Measurements from ENCODE around the gene KIFBP.
"Not testable (repeated sequence)": the region's sequence is repeated elsewhere in the genome, so short reads cannot be mapped to it uniquely, and the experiment has no call there.

The KIFBP gene

DNA sequence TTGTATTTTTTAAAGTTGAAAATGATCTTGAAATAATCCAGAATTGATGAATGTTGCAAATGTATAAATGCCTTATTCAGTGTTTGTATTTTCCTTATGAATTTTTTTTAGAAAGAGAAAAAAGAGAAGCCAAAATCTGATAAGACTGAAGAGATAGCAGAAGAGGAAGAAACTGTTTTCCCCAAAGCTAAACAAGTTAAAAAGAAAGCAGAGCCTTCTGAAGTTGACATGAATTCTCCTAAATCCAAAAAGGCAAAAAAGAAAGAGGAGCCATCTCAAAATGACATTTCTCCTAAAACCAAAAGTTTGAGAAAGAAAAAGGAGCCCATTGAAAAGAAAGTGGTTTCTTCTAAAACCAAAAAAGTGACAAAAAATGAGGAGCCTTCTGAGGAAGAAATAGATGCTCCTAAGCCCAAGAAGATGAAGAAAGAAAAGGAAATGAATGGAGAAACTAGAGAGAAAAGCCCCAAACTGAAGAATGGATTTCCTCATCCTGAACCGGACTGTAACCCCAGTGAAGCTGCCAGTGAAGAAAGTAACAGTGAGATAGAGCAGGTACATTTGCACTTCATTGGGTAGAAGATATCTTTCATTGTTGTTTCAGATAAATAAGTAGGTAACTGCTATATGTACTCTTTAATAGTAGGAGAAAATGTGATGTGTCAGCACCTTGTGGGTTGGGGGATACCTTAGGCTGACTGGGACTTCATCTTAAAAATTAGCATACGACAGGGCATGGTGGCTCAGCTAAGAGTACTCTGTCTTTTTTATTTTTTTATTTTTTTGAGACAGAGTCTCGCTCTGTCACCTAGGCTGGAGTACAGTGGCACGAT, 28.7 kb upstream of the KIFBP start:
- no peaks in the 10 kb centered on the region for H3K27me3 ChIP-seq (ENCODE audit: insufficient read depth, low read depth)
- no peak overlapping the region for H3K9ac ChIP-seq
- peaks cover 21% of the 10 kb centered on the region; the same call in 1 of the 2 replicates for H3K36me3 ChIP-seq (ENCODE audit: insufficient read depth)
- H4K20me1 ChIP-seq (ENCODE audit: insufficient read depth) = peaks cover 50% of the 10 kb centered on the region
- H2AFZ ChIP-seq (ENCODE audit: low read depth) = no peak overlapping the region
- H3K27ac ChIP-seq = no peak overlapping the region
- H3K4me1 ChIP-seq (ENCODE audit: low read depth, poor library complexity, severe bottlenecking) = peaks cover 33% of the 10 kb centered on the region
- H3K4me2 ChIP-seq = peak overlapping the region; percentile 5; the same call in 1 of the 2 replicates
- TF ChIP-seq, protein P1, sequence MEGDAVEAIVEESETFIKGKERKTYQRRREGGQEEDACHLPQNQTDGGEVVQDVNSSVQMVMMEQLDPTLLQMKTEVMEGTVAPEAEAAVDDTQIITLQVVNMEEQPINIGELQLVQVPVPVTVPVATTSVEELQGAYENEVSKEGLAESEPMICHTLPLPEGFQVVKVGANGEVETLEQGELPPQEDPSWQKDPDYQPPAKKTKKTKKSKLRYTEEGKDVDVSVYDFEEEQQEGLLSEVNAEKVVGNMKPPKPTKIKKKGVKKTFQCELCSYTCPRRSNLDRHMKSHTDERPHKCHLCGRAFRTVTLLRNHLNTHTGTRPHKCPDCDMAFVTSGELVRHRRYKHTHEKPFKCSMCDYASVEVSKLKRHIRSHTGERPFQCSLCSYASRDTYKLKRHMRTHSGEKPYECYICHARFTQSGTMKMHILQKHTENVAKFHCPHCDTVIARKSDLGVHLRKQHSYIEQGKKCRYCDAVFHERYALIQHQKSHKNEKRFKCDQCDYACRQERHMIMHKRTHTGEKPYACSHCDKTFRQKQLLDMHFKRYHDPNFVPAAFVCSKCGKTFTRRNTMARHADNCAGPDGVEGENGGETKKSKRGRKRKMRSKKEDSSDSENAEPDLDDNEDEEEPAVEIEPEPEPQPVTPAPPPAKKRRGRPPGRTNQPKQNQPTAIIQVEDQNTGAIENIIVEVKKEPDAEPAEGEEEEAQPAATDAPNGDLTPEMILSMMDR (conservative IDR thresholded peaks at IDR 0.05; ENCODE audit: low read depth, low read length) = no peak
- peaks cover 88% of the 10 kb centered on the region for H3K79me2 ChIP-seq (ENCODE audit: insufficient read depth, low read depth)
- H3K4me3 ChIP-seq (IDR thresholded peaks at IDR 0.05; ENCODE audit: insufficient read depth, low read depth, low read length) = no peak overlapping the region

DNA sequence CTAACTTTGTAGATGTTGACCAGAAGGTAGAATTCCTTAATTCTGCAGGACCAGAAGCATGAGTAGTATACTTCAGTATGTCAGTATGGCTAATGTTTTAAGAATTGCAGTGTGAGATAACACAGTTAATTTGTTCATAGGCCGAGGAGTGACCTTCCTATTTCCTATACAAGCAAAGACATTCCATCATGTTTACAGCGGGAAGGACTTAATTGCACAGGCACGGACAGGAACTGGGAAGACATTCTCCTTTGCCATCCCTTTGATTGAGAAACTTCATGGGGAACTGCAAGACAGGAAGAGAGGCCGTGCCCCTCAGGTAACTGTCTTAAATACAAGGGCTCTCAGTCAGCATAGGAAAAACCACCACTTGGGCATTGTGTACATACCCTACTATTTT, 25.5 kb upstream of the KIFBP start:
- Histone ChIP-seq H3K79me2 (ENCODE audit: insufficient read depth, low read depth) (peaks cover 87% of the 10 kb centered on the region), H3K4me2 (no peak overlapping the region), H2AFZ (ENCODE audit: low read depth) (no peak overlapping the region), H3K27ac (no peak overlapping the region), H3K4me3 (IDR thresholded peaks at IDR 0.05; ENCODE audit: insufficient read depth, low read depth, low read length) (no peak overlapping the region), H3K27me3 (ENCODE audit: insufficient read depth, low read depth) (no peaks in the 10 kb centered on the region), H3K4me1 (ENCODE audit: low read depth, poor library complexity, severe bottlenecking) (peaks cover 25% of the 10 kb centered on the region), H4K20me1 (ENCODE audit: insufficient read depth) (peaks cover 45% of the 10 kb centered on the region), H3K9ac (no peak overlapping the region), H3K36me3 (ENCODE audit: insufficient read depth) (peaks cover 28% of the 10 kb centered on the region; the same call in 1 of the 2 replicates)
- TF ChIP-seq, protein P1 (conservative IDR thresholded peaks at IDR 0.05; ENCODE audit: low read depth, low read length) = no peak

DNA sequence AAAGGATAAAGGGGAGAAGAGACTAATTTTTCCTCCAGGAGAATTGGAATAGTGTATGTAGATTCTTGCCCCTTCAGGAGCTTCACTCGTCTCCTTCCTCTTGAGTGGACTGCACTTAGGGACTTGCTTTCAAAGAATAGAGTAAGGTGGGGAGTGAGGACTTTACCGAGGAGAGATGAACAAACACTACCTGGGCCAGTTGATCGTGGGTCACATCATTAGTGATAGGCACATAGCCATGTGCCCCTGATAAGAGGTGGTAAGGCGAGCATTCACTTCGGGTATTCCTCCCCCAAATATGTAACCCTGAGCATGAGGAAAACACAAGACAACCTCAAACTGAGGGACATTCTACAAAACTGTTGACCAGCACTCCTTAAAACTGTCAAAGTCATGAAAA, 14.6 kb upstream of the KIFBP start:
- no peak overlapping the region for H3K9ac ChIP-seq
- no peaks in the 10 kb centered on the region for H3K4me1 ChIP-seq (ENCODE audit: low read depth, poor library complexity, severe bottlenecking)
- peaks cover 48% of the 10 kb centered on the region; the same call in 1 of the 2 replicates for H3K36me3 ChIP-seq (ENCODE audit: insufficient read depth)
- H3K27ac ChIP-seq = no peak overlapping the region
- H3K79me2 ChIP-seq (ENCODE audit: insufficient read depth, low read depth) = peaks cover 36% of the 10 kb centered on the region; the same call in 1 of the 2 replicates
- H3K4me3 ChIP-seq (IDR thresholded peaks at IDR 0.05; ENCODE audit: insufficient read depth, low read depth, low read length) = no peak overlapping the region
- peaks cover 3% of the 10 kb centered on the region for H4K20me1 ChIP-seq (ENCODE audit: insufficient read depth)
- TF ChIP-seq, protein P1 (conservative IDR thresholded peaks at IDR 0.05; ENCODE audit: low read depth, low read length) = no peak
- H3K27me3 ChIP-seq (ENCODE audit: insufficient read depth, low read depth) = no peaks in the 10 kb centered on the region
- H2AFZ ChIP-seq (ENCODE audit: low read depth) = no peak overlapping the region
- no peak overlapping the region for H3K4me2 ChIP-seq

DNA sequence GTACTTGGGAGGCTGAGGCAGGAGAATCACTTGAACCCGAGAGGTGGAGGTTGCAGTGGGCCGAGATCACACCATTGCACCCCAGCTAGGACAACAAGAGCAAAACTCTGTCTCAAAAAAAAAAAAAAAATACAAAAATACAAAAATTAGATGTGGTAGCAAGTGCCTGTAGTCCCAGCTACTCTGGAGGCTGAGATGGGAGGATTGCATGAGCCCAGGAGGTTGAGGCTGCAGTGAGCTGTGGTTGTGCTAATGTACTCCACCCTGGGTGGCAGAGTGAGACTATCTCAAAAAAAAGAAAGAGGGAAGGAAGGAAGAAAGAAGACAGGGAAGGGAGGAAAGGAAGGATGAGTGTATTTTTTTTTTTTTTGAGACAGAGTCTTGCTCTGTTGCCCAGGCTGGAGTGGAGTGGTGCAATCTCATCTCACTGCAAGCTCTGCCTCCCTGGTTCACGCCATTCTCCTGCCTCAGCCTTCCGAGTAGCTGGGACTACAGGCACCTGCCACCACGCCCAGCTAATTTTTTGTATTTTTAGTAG, 12.6 kb upstream of the KIFBP start:
- peaks cover 22% of the 10 kb centered on the region; the same call in 1 of the 2 replicates for H3K79me2 ChIP-seq (ENCODE audit: insufficient read depth, low read depth)
- H4K20me1 ChIP-seq (ENCODE audit: insufficient read depth) = not testable (repeated sequence)

DNA sequence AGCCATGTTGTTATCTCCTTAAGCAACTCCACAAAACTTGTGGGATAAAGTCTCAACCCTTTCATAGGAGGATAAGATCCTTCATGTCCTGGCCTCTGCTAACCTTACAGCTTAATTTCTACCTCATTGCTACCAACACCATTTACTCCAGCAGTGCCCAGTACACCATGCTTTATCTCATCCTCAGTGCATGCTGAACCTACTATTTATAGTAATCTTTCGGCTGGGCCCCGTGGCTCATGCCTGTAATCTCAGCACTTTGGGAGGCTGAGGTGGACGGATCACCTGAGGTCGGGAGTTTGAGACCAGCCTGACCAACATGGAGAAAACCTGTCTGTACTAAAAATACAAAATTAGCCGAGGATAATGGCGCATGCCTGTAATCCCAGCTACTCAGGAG, 8.9 kb upstream of the KIFBP start:
- not testable (repeated sequence) for H3K79me2 ChIP-seq (ENCODE audit: insufficient read depth, low read depth); H4K20me1 ChIP-seq (ENCODE audit: insufficient read depth); H3K9ac ChIP-seq; H3K4me3 ChIP-seq (IDR thresholded peaks at IDR 0.05; ENCODE audit: insufficient read depth, low read depth, low read length); H3K4me1 ChIP-seq (ENCODE audit: low read depth, poor library complexity, severe bottlenecking); H3K4me2 ChIP-seq; H2AFZ ChIP-seq (ENCODE audit: low read depth); H3K27me3 ChIP-seq (ENCODE audit: insufficient read depth, low read depth); H3K27ac ChIP-seq
- peaks cover 34% of the 10 kb centered on the region; the same call in 1 of the 2 replicates for H3K36me3 ChIP-seq (ENCODE audit: insufficient read depth)

More for the DNA sequence above, 12.6 kb upstream of the KIFBP start:
- H3K4me2 ChIP-seq; H3K27me3 ChIP-seq (ENCODE audit: insufficient read depth, low read depth); H3K9ac ChIP-seq; H3K4me1 ChIP-seq (ENCODE audit: low read depth, poor library complexity, severe bottlenecking); H3K4me3 ChIP-seq (IDR thresholded peaks at IDR 0.05; ENCODE audit: insufficient read depth, low read depth, low read length); H2AFZ ChIP-seq (ENCODE audit: low read depth); H3K27ac ChIP-seq: not testable (repeated sequence)
- peaks cover 47% of the 10 kb centered on the region; the same call in 1 of the 2 replicates for H3K36me3 ChIP-seq (ENCODE audit: insufficient read depth)

Data from KMS-11 (cell line).